SJCRH30 (cell line): ENCODE data around the gene RBM26. TPM values are rescaled to one million over a fixed set of nuclear protein-coding genes. Genes with fewer than 3 reads are reported as not detected.
"Not testable (repeated sequence)": the region's sequence is repeated elsewhere in the genome, so short reads cannot be mapped to it uniquely, and the experiment has no call there.

Experiments used
- DNase-seq, 2 experiments: peaks; one replicate each; pipeline ENCODE4 v3.0.0-alpha.2; 2015 to 2020
- H3K27ac ChIP-seq: fragments of 250-450 bp; sonication (Bioruptor Pico); 2 replicates; pipeline ENCODE4 v1.5.1; 2020; ENCODE audit warnings: mild to moderate bottlenecking, moderate library complexity
- H3K27me3 ChIP-seq: fragments of 250-450 bp; sonication (Bioruptor Pico); 2 replicates; pipeline ENCODE4 v1.5.1; 2020; ENCODE audit warnings: mild to moderate bottlenecking, moderate library complexity
- H3K36me3 ChIP-seq: fragments of 250-450 bp; sonication (Bioruptor Pico); 2 replicates; pipeline ENCODE4 v1.5.1; 2020; ENCODE audit warnings: mild to moderate bottlenecking, moderate library complexity
- H3K4me1 ChIP-seq: fragments of 250-450 bp; sonication (Bioruptor Pico); 2 replicates; pipeline ENCODE4 v1.5.1; 2020; ENCODE audit warnings: mild to moderate bottlenecking, moderate library complexity
- H3K4me3 ChIP-seq: fragments of 250-450 bp; sonication (Bioruptor Pico); 2 replicates; pipeline ENCODE4 v1.5.1; 2020; ENCODE audit warnings: mild to moderate bottlenecking, moderate library complexity
- H3K9me3 ChIP-seq: fragments of 250-450 bp; sonication (Bioruptor Pico); replicated peaks from 2 replicates; pipeline ENCODE4 v1.5.1; 2020; ENCODE audit warnings: mild to moderate bottlenecking, moderate library complexity
- total RNA-seq: library from RNA; depleted of rRNA; stranded (reverse); fragments of >200 nt; shearing (Covaris generic); gene quantifications from 2 replicates; pipeline ENCODE4 v1.2.3, GENCODE V29; 2014

Gene RBM26
- total RNA-seq, 1 experiment from 2014 or later, result 98.3 TPM

DNA sequence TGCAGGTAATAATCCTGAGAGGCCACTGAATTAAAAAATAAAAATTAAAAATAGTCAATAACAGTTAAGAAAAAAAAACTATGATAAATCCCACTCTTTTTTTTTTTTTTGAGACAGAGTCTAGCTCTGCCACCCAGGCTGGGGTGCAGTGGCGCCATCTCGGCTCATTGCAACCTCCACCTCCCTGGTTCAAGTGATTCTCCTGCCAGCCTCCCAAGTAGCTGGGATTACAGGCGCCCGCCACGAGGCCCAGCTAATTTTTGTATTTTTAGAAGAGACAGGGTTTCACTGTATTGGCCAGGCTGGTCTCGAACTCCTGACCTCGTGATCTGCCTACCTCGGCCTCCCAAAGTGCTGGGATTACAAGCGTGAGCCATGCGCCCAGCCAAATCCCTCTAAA, 56.4 kb downstream of the RBM26 start:
- H3K9me3 ChIP-seq, H3K27me3 ChIP-seq, H3K27ac ChIP-seq, DNase-seq, H3K4me1 ChIP-seq, H3K4me3 ChIP-seq: not testable (repeated sequence)
- peaks cover 80% of the 10 kb centered on the region for H3K36me3 ChIP-seq

DNA sequence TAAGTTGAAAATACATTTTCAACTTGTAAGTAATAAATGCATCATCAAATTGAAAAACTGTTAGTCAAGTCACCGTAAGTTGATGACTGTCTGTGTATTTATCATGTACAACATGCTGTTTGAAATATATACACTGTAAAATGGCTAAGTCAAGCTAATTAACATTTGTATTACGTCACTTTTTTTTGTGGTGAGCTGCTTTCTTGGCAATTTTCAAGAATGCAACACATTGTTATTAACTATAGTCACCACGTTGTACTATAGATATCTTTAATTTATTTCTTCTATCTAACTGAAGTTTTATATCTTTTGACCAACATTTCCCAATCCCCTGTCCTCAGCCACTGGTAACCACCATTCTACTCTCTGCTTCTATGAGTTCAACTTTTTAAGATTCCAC, 57.0 kb downstream of the RBM26 start:
- H3K27ac ChIP-seq, result no peak overlapping the region
- H3K27me3 ChIP-seq, result no peaks in the 10 kb centered on the region
- peaks cover 79% of the 10 kb centered on the region for H3K36me3 ChIP-seq
- no peaks in the 10 kb centered on the region for H3K4me1 ChIP-seq
- no peaks in the 10 kb centered on the region for H3K9me3 ChIP-seq
- no peak overlapping the region for H3K4me3 ChIP-seq
- DNase-seq, result no peak

DNA sequence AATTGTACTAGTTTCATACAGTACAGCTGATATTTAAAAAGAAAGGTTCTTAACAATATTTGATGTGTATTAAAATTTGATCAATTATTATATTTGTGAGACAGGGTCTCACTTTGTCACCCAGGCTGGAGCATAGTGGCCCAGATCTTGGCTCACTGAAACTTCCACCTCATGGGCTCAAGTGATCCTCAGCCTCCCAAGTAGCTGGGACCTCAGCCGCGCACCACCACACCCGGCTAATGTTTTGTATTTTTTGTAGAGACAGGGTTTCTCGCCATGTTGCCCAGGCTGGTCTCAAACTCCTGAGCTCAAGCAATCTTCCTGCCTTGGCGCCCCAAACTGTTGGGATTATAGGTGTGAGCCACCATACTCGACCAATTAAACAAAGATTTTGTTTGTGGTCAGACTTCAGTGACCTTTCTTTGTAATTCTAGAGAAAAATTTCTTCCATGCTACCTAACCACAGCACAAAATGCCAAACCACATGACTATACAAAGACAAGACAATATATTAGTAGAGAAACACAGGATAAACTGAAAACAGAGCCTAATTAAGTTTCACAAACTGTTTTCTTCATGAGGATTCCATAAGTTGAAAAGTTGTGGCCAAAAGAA, 59.6 kb downstream of the RBM26 start:
- no peak for DNase-seq
- peaks cover 84% of the 10 kb centered on the region for H3K36me3 ChIP-seq
- H3K4me3 ChIP-seq, result no peak overlapping the region
- no peaks in the 10 kb centered on the region for H3K27me3 ChIP-seq
- no peaks in the 10 kb centered on the region for H3K9me3 ChIP-seq
- H3K27ac ChIP-seq, result no peak overlapping the region
- H3K4me1 ChIP-seq, result no peaks in the 10 kb centered on the region

DNA sequence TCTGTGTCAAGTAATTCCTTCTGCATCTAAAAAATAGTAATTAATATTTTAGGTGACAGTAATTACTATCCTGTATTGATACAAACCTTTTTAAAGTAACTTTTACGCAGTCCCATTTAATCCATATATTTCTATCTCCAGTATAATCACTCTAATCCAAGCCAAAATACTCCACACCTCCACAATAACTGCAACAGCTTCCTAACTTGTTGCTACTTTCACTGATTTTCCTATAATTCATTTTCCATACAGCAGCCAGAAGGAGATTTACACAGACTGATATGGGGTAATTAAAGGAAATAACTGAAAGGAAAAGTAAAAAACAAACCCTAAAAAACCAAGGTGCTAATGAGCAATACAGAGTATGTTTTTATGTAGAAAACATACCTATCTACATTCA, 64.9 kb downstream of the RBM26 start:
- no peaks in the 10 kb centered on the region for H3K4me1 ChIP-seq
- H3K27ac ChIP-seq, result no peak overlapping the region
- no peak overlapping the region for H3K4me3 ChIP-seq
- no peaks in the 10 kb centered on the region for H3K9me3 ChIP-seq
- no peak for DNase-seq
- H3K27me3 ChIP-seq, result no peaks in the 10 kb centered on the region
- peaks cover 88% of the 10 kb centered on the region for H3K36me3 ChIP-seq

GRCh38 chr13:79340490-79340889, 65.6 kb downstream of the RBM26 start:
- H3K9me3 ChIP-seq, result no peaks in the 10 kb centered on the region
- no peak for DNase-seq
- no peak overlapping the region for H3K27ac ChIP-seq
- H3K4me1 ChIP-seq, result no peaks in the 10 kb centered on the region
- H3K36me3 ChIP-seq, result peaks cover 92% of the 10 kb centered on the region
- no peaks in the 10 kb centered on the region for H3K27me3 ChIP-seq
- no peak overlapping the region for H3K4me3 ChIP-seq

DNA sequence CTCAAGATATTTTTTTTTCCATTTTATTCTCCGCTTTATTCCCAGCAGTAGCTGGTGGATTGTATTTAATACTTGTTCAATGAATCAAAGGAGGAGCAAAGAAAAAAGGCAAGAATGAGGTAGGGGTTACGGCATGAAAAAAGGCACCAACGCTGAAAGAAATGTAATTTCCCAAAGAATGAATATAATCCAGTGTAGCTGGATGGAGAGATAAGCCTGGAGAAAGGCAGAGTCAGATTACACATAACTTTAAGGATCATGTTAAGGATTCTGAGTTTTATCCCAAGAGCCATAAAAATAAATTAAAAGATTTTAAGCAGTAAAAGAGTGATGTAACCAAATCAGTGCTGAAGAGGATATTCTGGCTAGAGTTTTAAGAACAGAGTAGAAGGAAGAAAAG, 67.7 kb downstream of the RBM26 start:
- H3K27me3 ChIP-seq, result no peaks in the 10 kb centered on the region
- H3K27ac ChIP-seq, result no peak overlapping the region
- no peaks in the 10 kb centered on the region for H3K9me3 ChIP-seq
- no peak for DNase-seq
- H3K4me3 ChIP-seq, result no peak overlapping the region
- peaks cover 97% of the 10 kb centered on the region for H3K36me3 ChIP-seq
- no peaks in the 10 kb centered on the region for H3K4me1 ChIP-seq

DNA sequence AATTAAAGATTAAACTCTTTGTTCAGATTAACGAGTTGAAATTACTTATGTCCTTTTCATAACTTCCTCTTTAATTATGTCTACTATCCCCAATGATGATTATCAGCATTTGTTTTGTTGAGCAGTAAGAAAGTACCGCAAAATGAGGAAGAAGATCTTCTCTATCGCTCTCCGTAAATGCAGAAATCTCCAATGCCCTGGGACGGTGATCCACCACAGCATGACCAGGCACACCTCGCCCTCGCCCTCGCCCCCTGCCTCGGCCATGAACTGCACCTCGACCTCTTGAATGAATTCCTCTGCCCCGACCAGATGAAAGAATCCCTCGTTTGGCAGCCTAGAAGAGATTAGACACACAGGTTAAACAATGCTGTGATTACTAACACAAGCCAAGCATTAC, 69.1 kb downstream of the RBM26 start:
- Histone ChIP-seq H3K4me3 (no peak overlapping the region), H3K27ac (no peak overlapping the region), H3K4me1 (no peaks in the 10 kb centered on the region), H3K27me3 (no peaks in the 10 kb centered on the region), H3K36me3 (peaks cover 97% of the 10 kb centered on the region), H3K9me3 (no peaks in the 10 kb centered on the region)
- no peak for DNase-seq

GRCh38 chr13:79328510-79328909, 77.5 kb downstream of the RBM26 start:
- Histone ChIP-seq H3K36me3 (peaks cover 72% of the 10 kb centered on the region), H3K4me3 (no peak overlapping the region), H3K4me1 (no peaks in the 10 kb centered on the region), H3K27me3 (no peaks in the 10 kb centered on the region), H3K27ac (no peak overlapping the region), H3K9me3 (no peaks in the 10 kb centered on the region)
- no peak for DNase-seq

DNA sequence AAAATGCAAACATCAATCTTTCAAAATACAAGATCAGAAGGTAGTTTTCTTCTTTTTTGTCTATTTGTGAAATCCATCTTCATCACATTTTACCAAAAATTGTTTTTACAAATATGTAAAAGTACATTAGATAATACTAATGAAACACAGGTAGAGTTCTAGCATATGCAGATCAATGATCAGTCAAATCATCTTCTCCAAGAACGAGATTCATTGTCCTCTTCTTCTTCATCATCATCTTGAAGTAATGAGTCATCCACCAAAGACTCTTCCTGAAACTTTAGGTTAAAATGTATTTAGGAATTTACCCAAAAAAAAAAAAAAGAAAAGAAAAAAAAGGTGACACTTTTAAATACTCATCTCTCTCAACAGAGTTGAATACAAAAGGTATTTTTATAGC, 85.6 kb downstream of the RBM26 start:
- Histone ChIP-seq H3K4me3 (no peak overlapping the region), H3K9me3 (no peaks in the 10 kb centered on the region), H3K27me3 (no peaks in the 10 kb centered on the region), H3K36me3 (peaks cover 70% of the 10 kb centered on the region), H3K27ac (no peak overlapping the region), H3K4me1 (no peaks in the 10 kb centered on the region)
- no peak for DNase-seq

DNA sequence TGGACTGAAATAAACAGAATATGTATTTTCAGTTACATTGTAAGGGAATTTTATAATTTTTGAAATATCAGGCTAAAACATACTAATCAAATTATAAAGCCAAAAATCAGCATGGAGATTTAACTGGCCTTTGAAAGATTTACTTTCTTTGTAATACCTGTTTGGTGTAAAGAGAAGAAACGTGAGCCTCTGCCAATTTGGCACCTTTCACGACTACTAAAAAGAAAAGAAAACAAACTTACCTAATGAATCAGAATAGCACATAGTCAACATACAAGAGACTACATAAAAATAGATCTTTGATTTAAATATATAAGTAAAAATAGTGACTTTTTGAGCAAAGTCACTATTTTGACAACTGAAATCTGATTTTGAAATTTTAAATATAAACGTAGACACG, 87.4 kb downstream of the RBM26 start:
- Histone ChIP-seq H3K27ac (no peak overlapping the region), H3K27me3 (no peaks in the 10 kb centered on the region), H3K4me1 (no peaks in the 10 kb centered on the region), H3K4me3 (no peak overlapping the region), H3K9me3 (no peaks in the 10 kb centered on the region), H3K36me3 (peaks cover 64% of the 10 kb centered on the region)
- DNase-seq, result no peak

GRCh38 chr13:79317856-79318255, 88.2 kb downstream of the RBM26 start:
- DNase-seq, result no peak
- H3K4me1 ChIP-seq, result no peaks in the 10 kb centered on the region
- H3K36me3 ChIP-seq, result peaks cover 58% of the 10 kb centered on the region
- no peaks in the 10 kb centered on the region for H3K27me3 ChIP-seq
- H3K4me3 ChIP-seq, result no peak overlapping the region
- H3K9me3 ChIP-seq, result no peaks in the 10 kb centered on the region
- no peak overlapping the region for H3K27ac ChIP-seq

DNA sequence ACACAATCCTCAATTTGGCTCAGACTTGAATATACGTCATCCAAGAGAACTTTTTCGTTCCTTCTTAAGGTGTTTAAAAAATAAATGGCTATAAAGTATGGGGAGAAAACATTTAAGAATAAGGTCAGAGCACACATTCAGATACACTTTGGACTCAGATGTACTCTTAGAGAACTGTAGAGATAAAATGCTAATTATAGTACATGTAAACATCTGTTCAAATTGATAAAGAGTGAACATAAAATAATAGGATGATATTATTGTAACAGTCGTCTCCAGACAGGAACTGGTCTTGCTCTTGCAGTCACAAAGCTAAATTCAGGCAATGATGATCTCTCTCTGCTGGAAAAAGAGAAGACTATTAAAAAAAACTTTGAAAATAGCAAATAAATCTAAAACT, 91.4 kb downstream of the RBM26 start:
- no peaks in the 10 kb centered on the region for H3K9me3 ChIP-seq
- peaks cover 33% of the 10 kb centered on the region for H3K36me3 ChIP-seq
- DNase-seq, result no peak
- H3K27me3 ChIP-seq, result no peaks in the 10 kb centered on the region
- no peaks in the 10 kb centered on the region; the same call in 1 of the 2 replicates for H3K4me1 ChIP-seq
- H3K27ac ChIP-seq, result no peak overlapping the region
- H3K4me3 ChIP-seq, result no peak overlapping the region

- H3K4me3 ChIP-seq, result no peak overlapping the region
- no peak for DNase-seq
Observed at GRCh38 chr13:79312340-79312855, 93.7 kb downstream of the RBM26 start.

DNA sequence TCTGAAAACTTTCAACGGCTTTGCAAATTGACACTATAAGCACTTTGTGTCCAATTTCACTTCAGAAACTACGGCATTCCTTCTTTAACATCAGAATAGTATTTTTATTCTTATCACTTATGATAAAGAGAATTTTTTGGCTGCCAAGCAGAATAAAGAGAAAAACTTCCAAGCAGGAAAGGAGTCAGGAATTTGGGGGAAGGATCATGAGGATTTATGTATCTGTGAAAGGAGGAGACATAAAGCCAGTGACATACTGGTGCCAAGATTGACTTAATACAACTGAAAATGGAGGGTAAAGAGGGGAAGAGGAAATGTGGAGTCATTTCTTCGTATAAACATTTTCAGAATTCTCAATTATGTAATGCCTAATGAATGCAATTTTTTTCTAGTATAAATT, 94.7 kb downstream of the RBM26 start:
- H3K4me1 ChIP-seq, result peaks cover 3% of the 10 kb centered on the region
- no peak overlapping the region for H3K27ac ChIP-seq
- H3K36me3 ChIP-seq, result peaks cover 11% of the 10 kb centered on the region; the same call in 1 of the 2 replicates
- H3K4me3 ChIP-seq, result no peak overlapping the region
- no peaks in the 10 kb centered on the region for H3K9me3 ChIP-seq
- no peak for DNase-seq
- no peaks in the 10 kb centered on the region for H3K27me3 ChIP-seq

More at GRCh38 chr13:79312340-79312855, 93.7 kb downstream of the RBM26 start:
- peaks cover 13% of the 10 kb centered on the region; the same call in 1 of the 2 replicates for H3K36me3 ChIP-seq
- H3K27ac ChIP-seq, result no peak overlapping the region
- no peaks in the 10 kb centered on the region for H3K27me3 ChIP-seq
- no peaks in the 10 kb centered on the region for H3K9me3 ChIP-seq
- peaks cover 3% of the 10 kb centered on the region for H3K4me1 ChIP-seq

DNA sequence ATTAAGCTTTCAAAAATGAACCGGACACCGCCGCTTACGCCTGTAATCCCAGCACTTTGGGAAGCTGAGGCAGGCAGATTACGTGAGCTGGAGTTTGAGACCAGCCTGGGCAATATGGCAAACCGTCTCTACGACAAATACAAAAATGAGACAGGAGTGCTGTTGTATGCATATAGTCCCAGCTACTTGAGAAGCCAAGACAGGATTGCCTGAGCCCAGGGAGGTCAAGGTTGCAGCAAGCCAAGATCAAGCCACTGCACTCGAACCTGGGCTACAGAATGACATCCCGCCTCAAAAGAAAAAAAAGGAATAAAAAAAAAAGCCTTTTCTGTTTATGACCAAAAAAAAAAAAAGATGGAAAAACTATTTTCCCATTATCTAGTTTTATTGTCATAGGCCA, 96.4 kb downstream of the RBM26 start:
- H3K4me3 ChIP-seq, result no peak overlapping the region
- no peak overlapping the region for H3K27ac ChIP-seq
- no peak for DNase-seq
- 0 out of 2 replicates have a peak, but pooled peaks cover under 1% of the 10 kb centered on the region for H3K9me3 ChIP-seq
- H3K36me3 ChIP-seq, result peaks cover 7% of the 10 kb centered on the region; the same call in 1 of the 2 replicates
- peaks cover 3% of the 10 kb centered on the region for H3K4me1 ChIP-seq
- no peaks in the 10 kb centered on the region for H3K27me3 ChIP-seq

- Histone ChIP-seq H3K27ac (no peak overlapping the region), H3K36me3 (no peaks in the 10 kb centered on the region), H3K4me3 (no peak overlapping the region), H3K4me1 (peaks cover 3% of the 10 kb centered on the region), H3K27me3 (no peaks in the 10 kb centered on the region), H3K9me3 (0 out of 2 replicates have a peak, but pooled peaks cover 3% of the 10 kb centered on the region)
- DNase-seq, result peak; percentile 52 to 70
Observed at GRCh38 chr13:79307866-79308298, 98.2 kb downstream of the RBM26 start.
